GM12874 (cell line): ENCODE results near the gene LCP2.

Source experiments
- CTCF ChIP-seq: IDR thresholded peaks from 2 replicates; pipeline ENCODE4 v1.5.1; 2011; ENCODE audit warnings: low read depth, mild to moderate bottlenecking, control low read depth, low read length, moderate library complexity; ENCODE audit not compliant: insufficient read depth

The LCP2 gene

GRCh38 chr5:170235876-170236864 is 61.4 kb downstream of the LCP2 start:
- no peak for TF ChIP-seq CTCF

- no peak for TF ChIP-seq CTCF
Observed at GRCh38 chr5:170233358-170233892, 64.2 kb downstream of the LCP2 start.

- TF ChIP-seq CTCF, result no peak
Observed at GRCh38 chr5:170232786-170233185, 64.8 kb downstream of the LCP2 start, which contains the start of gene C5orf58. C5orf58 (plus strand) TSS chr5:170232985; CDS start chr5:170234977, 1,992 bp downstream.

GRCh38 chr5:170228762-170229435 is 68.7 kb downstream of the LCP2 start:
- no peak for TF ChIP-seq CTCF

- no peak for TF ChIP-seq CTCF
Observed at GRCh38 chr5:170226661-170227060, 70.9 kb downstream of the LCP2 start.

GRCh38 chr5:170226129-170226615 is 71.4 kb downstream of the LCP2 start:
- TF ChIP-seq CTCF, result no peak
